PC-9 (cell line): ENCODE measurements around the gene MSI2. TPM values are rescaled to one million over a fixed set of nuclear protein-coding genes. Genes with fewer than 3 reads are reported as not detected.

Source experiments
- BruUV-seq: library from RNA; stranded (reverse); fragments of 400-500 nt; replicated peaks from 2 replicates; lab custom pipeline; 2021; lab: Mats Ljungman, UMichigan
- CTCF ChIA-PET: fragments of 300-600 bp; sonication (Branson Sonifier 250); formaldehyde crosslinking; loops from one replicate; lab custom pipeline; 2022; ENCODE audit warnings: antibody characterized with exemption; lab: Charles Lee
- POLR2A ChIA-PET: fragments of 300-600 bp; sonication (Branson Sonifier 250); formaldehyde crosslinking; loops from one replicate; lab custom pipeline; 2022; ENCODE audit warnings: antibody characterized with exemption; ENCODE audit not compliant: unreplicated experiment; lab: Charles Lee
- DNase-seq, 2 experiments: peaks; one replicate each; pipeline versions ENCODE4 v3.0.0 to v3.0.0-alpha.2; 2015 to 2022; ENCODE audit warnings: mixed read lengths in 1 of 2
- H2AFZ ChIP-seq: fragments of 200-600 bp; sonication (generic); 2 replicates; pipeline ENCODE4 v1.8.1; 2017; ENCODE audit warnings: antibody characterized with exemption
- H3F3A ChIP-seq: fragments of 200-600 bp; sonication (generic); 2 replicates; pipeline ENCODE4 v1.8.1; 2017; ENCODE audit warnings: antibody characterized with exemption, mild to moderate bottlenecking, low read depth; ENCODE audit not compliant: insufficient read depth
- H3K27ac ChIP-seq: fragments of 200-600 bp; sonication (generic); 2 replicates; pipeline ENCODE4 v1.6.1; 2016; ENCODE audit warnings: mixed run types
- H3K27me3 ChIP-seq: fragments of 200-600 bp; sonication (generic); 2 replicates; pipeline ENCODE4 v1.6.1; 2016; ENCODE audit warnings: low read depth, mixed run types; ENCODE audit not compliant: insufficient read depth
- H3K36me3 ChIP-seq: fragments of 200-600 bp; sonication (generic); 2 replicates; pipeline ENCODE4 v1.6.1; 2016; ENCODE audit warnings: low read depth, mixed run types
- H3K4me1 ChIP-seq: fragments of 200-600 bp; sonication (generic); replicated peaks from 2 replicates; pipeline ENCODE4 v1.6.1; 2016; ENCODE audit warnings: mixed run types; ENCODE audit not compliant: insufficient read depth
- H3K4me2 ChIP-seq: fragments of 200-600 bp; sonication (generic); 2 replicates; pipeline ENCODE4 v1.6.1; 2017; ENCODE audit warnings: mixed run types
- H3K4me3 ChIP-seq: fragments of 200-600 bp; sonication (generic); 2 replicates; pipeline ENCODE4 v1.6.1; 2016; ENCODE audit warnings: mixed run types
- H3K79me2 ChIP-seq: fragments of 200-600 bp; sonication (generic); 2 replicates; pipeline ENCODE4 v1.6.1; 2017; ENCODE audit warnings: low read depth, mixed run types
- H3K9me2 ChIP-seq: fragments of 200-600 bp; sonication (generic); 2 replicates; pipeline ENCODE4 v1.8.1; 2017; ENCODE audit warnings: mild to moderate bottlenecking; ENCODE audit not compliant: insufficient read depth
- H3K9me3 ChIP-seq: fragments of 200-600 bp; sonication (generic); 2 replicates; pipeline ENCODE4 v1.8.1; 2016; ENCODE audit warnings: low read depth; ENCODE audit not compliant: insufficient read depth
- H4K20me1 ChIP-seq: fragments of 200-600 bp; sonication (generic); 2 replicates; pipeline ENCODE4 v1.8.1; 2017; ENCODE audit not compliant: insufficient read depth
- CTCF ChIP-seq: fragments of 200-600 bp; sonication (generic); conservative IDR thresholded peaks from 2 replicates; pipeline ENCODE4 v1.6.1; 2017; ENCODE audit warnings: mixed run types, antibody characterized with exemption, mild to moderate bottlenecking, moderate library complexity
- EZH2 ChIP-seq: fragments of 200-600 bp; sonication (generic); IDR thresholded peaks from 2 replicates; pipeline ENCODE4 v1.8.0; 2017; ENCODE audit warnings: antibody characterized with exemption, low read depth
- intact Hi-C: fragments of 100-400 bp; cut with micrococcal nuclease; formaldehyde crosslinking; loops from one replicate; pipeline ENCODE4 v1.10.0; 2022; ENCODE audit not compliant: unreplicated experiment
- total RNA-seq: library from RNA; stranded (reverse); gene quantifications from 2 replicates; pipeline ENCODE4 v1.2.3, GENCODE V29; 2021

MSI2 gene
- total RNA-seq, 1 experiment from 2014 or later: 15.7 TPM

- ChIA-PET CTCF (no interaction called here), POLR2A (no interaction called here)
- Histone ChIP-seq H3F3A (no peaks in the 10 kb centered on the region), H3K36me3 (no peaks in the 10 kb centered on the region), H3K9me3 (no peaks in the 10 kb centered on the region), H3K27me3 (no peaks in the 10 kb centered on the region), H3K4me3 (no peak overlapping the region), H3K79me2 (no peaks in the 10 kb centered on the region), H3K27ac (no peak overlapping the region), H3K4me2 (no peak overlapping the region), H3K9me2 (no peaks in the 10 kb centered on the region), H4K20me1 (no peaks in the 10 kb centered on the region), H2AFZ (no peak overlapping the region), H3K4me1 (no peaks in the 10 kb centered on the region)
- intact Hi-C loops: no loop called here
- DNase-seq: no peak
- TF ChIP-seq CTCF: no peak
- TF ChIP-seq EZH2: no peak
- BruUV-seq: no TSS peak
These were observed 435.6 kb downstream of the MSI2 start for GRCh38 chr17:57691939-57692338.

GRCh38 chr17:57692770-57693169, 436.4 kb downstream of the MSI2 start:
- no peaks in the 10 kb centered on the region for H3K9me3 ChIP-seq
- no peak overlapping the region for H2AFZ ChIP-seq
- TF ChIP-seq CTCF (no peak), EZH2 (no peak)
- H3K79me2 ChIP-seq: no peaks in the 10 kb centered on the region
- ChIA-PET POLR2A (no interaction called here), CTCF (no interaction called here)
- H3F3A ChIP-seq: no peaks in the 10 kb centered on the region
- no peaks in the 10 kb centered on the region for H3K9me2 ChIP-seq
- H4K20me1 ChIP-seq: no peaks in the 10 kb centered on the region
- no peaks in the 10 kb centered on the region for H3K4me1 ChIP-seq
- no peak overlapping the region for H3K4me3 ChIP-seq
- BruUV-seq: no TSS peak
- H3K36me3 ChIP-seq: no peaks in the 10 kb centered on the region
- H3K27ac ChIP-seq: no peak overlapping the region
- no peak overlapping the region for H3K4me2 ChIP-seq
- no peaks in the 10 kb centered on the region for H3K27me3 ChIP-seq
- DNase-seq: no peak
- intact Hi-C loops: no loop called here

GRCh38 chr17:57694051-57694450, 437.7 kb downstream of the MSI2 start:
- TF ChIP-seq EZH2 (no peak), CTCF (no peak)
- BruUV-seq: no TSS peak
- no peak overlapping the region for H3K4me3 ChIP-seq
- intact Hi-C loops: no loop called here
- DNase-seq: no peak
- no peak overlapping the region for H2AFZ ChIP-seq
- no peaks in the 10 kb centered on the region for H4K20me1 ChIP-seq
- H3K4me1 ChIP-seq: no peaks in the 10 kb centered on the region
- H3K27me3 ChIP-seq: no peaks in the 10 kb centered on the region
- no peaks in the 10 kb centered on the region for H3K9me2 ChIP-seq
- H3K9me3 ChIP-seq: no peaks in the 10 kb centered on the region
- ChIA-PET CTCF (no interaction called here), POLR2A (no interaction called here)
- no peaks in the 10 kb centered on the region for H3K36me3 ChIP-seq
- H3K4me2 ChIP-seq: no peak overlapping the region
- H3K79me2 ChIP-seq: no peaks in the 10 kb centered on the region
- no peaks in the 10 kb centered on the region for H3F3A ChIP-seq
- H3K27ac ChIP-seq: no peak overlapping the region
